Hindlimb muscle (tissue), 1 donor: ENCODE measurements around the gene ZBTB7A. TPM values are rescaled to one million over a fixed set of nuclear protein-coding genes. Genes with fewer than 3 reads are reported as not detected.
A peak's percentile ranks its signal among the peaks of the same experiment; 100 is the strongest.

ENCODE experiments used
- DNase-seq: peaks from one replicate; pipeline ENCODE4 v3.0.0-alpha.2; 2013
- polyA plus RNA-seq: library from polyadenylated mRNA; unstranded; fragments of 120-200 nt; gene quantifications from one replicate; pipeline ENCODE4 v1.2.1, GENCODE V29; 2013; ENCODE audit not compliant: insufficient read length

ZBTB7A gene
- polyA plus RNA-seq = 10.7 TPM

GRCh38 chr19:4066682-4067395, at the start of gene ZBTB7A:
Gene ZBTB7A (minus strand): TSS chr19:4066899. CDS start chr19:4055232, 11,667 bp downstream.
- peak; percentile 73 for DNase-seq

GRCh38 chr19:4115818-4116385, 49.2 kb upstream of the ZBTB7A start:
- no peak for DNase-seq

GRCh38 chr19:4115050-4115817, 48.5 kb upstream of the ZBTB7A start:
- DNase-seq = no peak

GRCh38 chr19:4114181-4114580, 47.5 kb upstream of the ZBTB7A start:
- DNase-seq = no peak

- DNase-seq = no peak
Observed at GRCh38 chr19:4113398-4114088, 46.8 kb upstream of the ZBTB7A start.

- no peak for DNase-seq
Observed at GRCh38 chr19:4112367-4112766, 45.7 kb upstream of the ZBTB7A start.

GRCh38 chr19:4109626-4109945, 42.9 kb upstream of the ZBTB7A start:
- DNase-seq = no peak

GRCh38 chr19:4108767-4109625, 42.3 kb upstream of the ZBTB7A start:
- DNase-seq = no peak

- DNase-seq = no peak
Observed at GRCh38 chr19:4103080-4103433, 36.4 kb upstream of the ZBTB7A start.

- no peak for DNase-seq
Observed at GRCh38 chr19:4102339-4103079, 35.8 kb upstream of the ZBTB7A start.

GRCh38 chr19:4101496-4101770, 34.7 kb upstream of the ZBTB7A start:
- no peak for DNase-seq

GRCh38 chr19:4100647-4101495, 34.2 kb upstream of the ZBTB7A start:
- DNase-seq = no peak

- no peak for DNase-seq
Observed at GRCh38 chr19:4099041-4099764, 32.5 kb upstream of the ZBTB7A start.

GRCh38 chr19:4098493-4098892, 31.8 kb upstream of the ZBTB7A start:
- no peak for DNase-seq

GRCh38 chr19:4097501-4097900, 30.8 kb upstream of the ZBTB7A start:
- DNase-seq = no peak

- DNase-seq = no peak
Observed at GRCh38 chr19:4096049-4096892, 29.6 kb upstream of the ZBTB7A start.

GRCh38 chr19:4095488-4095844, 28.8 kb upstream of the ZBTB7A start:
- no peak for DNase-seq

- no peak for DNase-seq
Observed at GRCh38 chr19:4094761-4095487, 28.2 kb upstream of the ZBTB7A start.

- no peak for DNase-seq
Observed at GRCh38 chr19:4094291-4094690, 27.6 kb upstream of the ZBTB7A start.
